Activated CD4-positive, alpha-beta T cell treated with anti-CD3 and anti-CD28 coated beads, Interleukin-2, amount 10 ng/mL, durations not matched to agents 24 days and 14 days (primary cell): ENCODE results near the gene U2AF1. TPM values are rescaled to one million over a fixed set of nuclear protein-coding genes. Genes with fewer than 3 reads are reported as not detected.
"Not testable (repeated sequence)": the region's sequence is repeated elsewhere in the genome, so short reads cannot be mapped to it uniquely, and the experiment has no call there.

Experiments
- DNase-seq: peaks from one replicate; pipeline ENCODE4 v3.0.0; 2022
- H3K27ac Mint-ChIP-seq: one replicate; pipeline ENCODE4 v1.8.0; 2022; ENCODE audit warnings: mild to moderate bottlenecking, mixed read lengths
- H3K27me3 Mint-ChIP-seq: one replicate; pipeline ENCODE4 v1.8.0; 2022; ENCODE audit warnings: mixed read lengths
- H3K36me3 Mint-ChIP-seq: one replicate; pipeline ENCODE4 v1.8.0; 2022; ENCODE audit warnings: low read depth, mild to moderate bottlenecking, mixed read lengths
- H3K4me1 Mint-ChIP-seq: one replicate; pipeline ENCODE4 v1.8.0; 2021; ENCODE audit warnings: mixed read lengths
- H3K4me3 Mint-ChIP-seq: one replicate; pipeline ENCODE4 v1.8.0; 2022; ENCODE audit warnings: mild to moderate bottlenecking, moderate library complexity, mixed read lengths
- H3K9me3 Mint-ChIP-seq: one replicate; pipeline ENCODE4 v1.8.0; 2021; ENCODE audit warnings: mixed read lengths
- intact Hi-C: fragments of 100-400 bp; cut with micrococcal nuclease; formaldehyde crosslinking; loops from one replicate; pipeline ENCODE4 v1.15.1; 2023
- total RNA-seq: library from RNA; stranded (reverse); gene quantifications from 2 replicates; pipeline ENCODE4 v1.2.3, GENCODE V29; 2022

The U2AF1 gene
- total RNA-seq, 1 donor from 2014 or later: 7.2 TPM

GRCh38 chr21:43068065-43068464, 39.3 kb downstream of the U2AF1 start:
- intact Hi-C loops, H3K9me3 Mint-ChIP-seq, DNase-seq, H3K4me1 Mint-ChIP-seq, H3K27ac Mint-ChIP-seq, H3K36me3 Mint-ChIP-seq, H3K27me3 Mint-ChIP-seq, H3K4me3 Mint-ChIP-seq: not testable (repeated sequence)

DNA sequence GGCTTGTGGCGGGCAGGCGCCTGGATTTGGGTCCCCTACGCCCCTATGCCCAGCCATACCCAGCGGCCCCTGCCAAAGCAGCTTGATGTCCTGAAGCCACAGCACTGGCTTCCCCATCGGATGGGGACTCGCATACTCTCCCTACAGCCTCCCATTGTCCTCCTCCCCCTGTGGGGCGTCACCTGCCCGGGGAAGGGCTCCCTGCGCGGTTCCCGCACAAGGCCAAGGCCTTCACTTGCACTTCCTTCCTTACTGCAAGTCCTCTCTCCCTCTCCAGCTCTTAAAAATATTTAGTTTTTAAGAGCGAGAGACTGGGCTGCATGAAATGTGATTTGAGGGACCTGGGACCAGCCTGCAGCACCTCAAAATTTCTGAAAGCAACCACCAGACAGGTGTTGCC, 40.7 kb downstream of the U2AF1 start:
- H3K4me3 Mint-ChIP-seq, intact Hi-C loops, H3K9me3 Mint-ChIP-seq, H3K4me1 Mint-ChIP-seq, H3K36me3 Mint-ChIP-seq, H3K27me3 Mint-ChIP-seq, H3K27ac Mint-ChIP-seq: not testable (repeated sequence)
- peak; percentile 11 for DNase-seq

DNA sequence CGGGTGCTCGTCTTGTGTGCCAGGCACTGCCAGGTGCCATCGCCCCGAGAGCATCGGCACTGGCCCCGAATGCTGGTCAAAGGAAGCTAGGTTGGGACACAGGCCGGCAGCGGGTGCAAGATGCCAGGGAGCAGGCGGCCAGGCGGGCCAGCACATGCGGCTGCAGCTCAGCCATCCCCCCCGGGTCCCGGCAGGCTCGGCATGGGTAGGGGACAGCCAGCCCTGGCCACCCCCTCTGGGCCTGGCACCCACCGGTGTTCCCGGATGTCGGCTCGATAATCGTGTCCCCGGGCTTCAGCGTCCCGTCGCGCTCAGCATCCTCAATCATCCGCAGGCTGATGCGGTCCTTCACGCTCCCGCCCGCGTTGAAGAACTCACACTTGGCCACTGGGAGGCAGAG, 41.4 kb downstream of the U2AF1 start:
- H3K4me1 Mint-ChIP-seq, H3K27ac Mint-ChIP-seq, H3K27me3 Mint-ChIP-seq, intact Hi-C loops, H3K9me3 Mint-ChIP-seq, H3K4me3 Mint-ChIP-seq, H3K36me3 Mint-ChIP-seq: not testable (repeated sequence)
- DNase-seq: peak; percentile 14

DNA sequence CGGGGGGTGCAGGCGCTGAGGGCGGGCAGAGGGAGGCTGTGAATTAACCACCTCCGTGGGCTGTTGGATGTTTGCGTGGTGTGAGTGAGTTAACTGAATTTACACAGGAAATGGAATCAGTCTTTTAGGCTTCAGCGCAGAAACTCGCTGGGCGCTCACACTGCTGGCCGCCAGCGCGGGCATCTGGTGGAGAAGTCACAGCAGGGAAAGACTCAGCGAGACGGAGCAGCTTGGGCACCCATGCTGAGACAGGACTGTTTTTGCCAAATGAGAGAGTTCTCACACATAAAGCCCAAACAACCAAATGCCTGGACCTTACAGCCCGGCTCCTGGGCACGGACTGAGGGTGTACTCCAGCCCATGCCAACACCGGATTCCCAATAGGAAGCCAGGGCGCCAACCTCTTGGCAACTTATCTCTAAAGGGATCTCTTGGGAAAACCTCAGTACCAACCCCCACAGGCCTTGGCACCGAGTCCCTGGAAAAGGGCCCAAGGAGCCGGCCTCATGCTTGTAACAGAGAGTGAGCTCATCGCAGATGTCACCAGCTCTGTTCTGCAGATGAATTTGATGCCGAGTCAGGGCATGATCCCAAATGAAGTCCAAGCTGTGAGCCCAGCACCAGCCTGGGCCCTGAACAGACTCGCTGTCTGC, 43.0 kb downstream of the U2AF1 start:
- DNase-seq, H3K27me3 Mint-ChIP-seq, H3K9me3 Mint-ChIP-seq, H3K4me3 Mint-ChIP-seq, H3K36me3 Mint-ChIP-seq, H3K4me1 Mint-ChIP-seq, intact Hi-C loops, H3K27ac Mint-ChIP-seq: not testable (repeated sequence)

DNA sequence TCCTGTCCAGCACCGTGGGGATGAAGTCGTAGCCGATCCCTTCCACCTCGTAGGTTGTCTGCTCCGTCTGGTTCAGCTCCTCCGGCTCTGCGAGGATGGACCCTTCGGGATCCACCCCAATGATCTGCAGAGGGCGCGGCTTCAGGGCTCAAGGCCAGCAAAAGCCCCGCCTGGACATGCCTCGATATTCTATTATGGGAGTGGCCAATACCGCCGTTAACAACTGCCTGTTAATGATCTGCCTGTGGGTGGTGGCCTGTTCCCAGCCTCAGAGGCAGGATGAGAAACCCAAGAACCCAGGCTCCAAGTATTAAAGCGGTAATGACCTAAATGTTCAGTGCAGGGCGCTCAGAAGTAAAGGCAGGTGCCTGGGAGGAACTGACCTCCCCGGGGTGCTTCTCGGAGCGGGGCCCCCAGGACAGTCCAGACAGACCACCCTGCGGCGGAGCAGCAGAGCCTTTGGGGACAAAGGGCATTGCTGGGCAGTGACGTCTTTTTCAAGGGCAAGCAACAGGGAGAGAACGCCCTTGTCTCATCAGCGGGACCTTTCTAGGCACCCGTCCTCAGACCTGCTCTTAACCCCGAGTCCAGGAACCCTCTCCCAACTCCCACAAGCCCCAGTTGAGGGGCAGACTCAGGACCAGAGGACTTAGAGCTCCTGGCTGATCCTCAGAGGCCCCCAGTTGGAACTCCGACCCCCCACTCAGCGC, 44.3 kb downstream of the U2AF1 start:
- H3K36me3 Mint-ChIP-seq, H3K4me3 Mint-ChIP-seq, H3K27ac Mint-ChIP-seq, H3K4me1 Mint-ChIP-seq, H3K27me3 Mint-ChIP-seq, H3K9me3 Mint-ChIP-seq, DNase-seq, intact Hi-C loops: not testable (repeated sequence)

DNA sequence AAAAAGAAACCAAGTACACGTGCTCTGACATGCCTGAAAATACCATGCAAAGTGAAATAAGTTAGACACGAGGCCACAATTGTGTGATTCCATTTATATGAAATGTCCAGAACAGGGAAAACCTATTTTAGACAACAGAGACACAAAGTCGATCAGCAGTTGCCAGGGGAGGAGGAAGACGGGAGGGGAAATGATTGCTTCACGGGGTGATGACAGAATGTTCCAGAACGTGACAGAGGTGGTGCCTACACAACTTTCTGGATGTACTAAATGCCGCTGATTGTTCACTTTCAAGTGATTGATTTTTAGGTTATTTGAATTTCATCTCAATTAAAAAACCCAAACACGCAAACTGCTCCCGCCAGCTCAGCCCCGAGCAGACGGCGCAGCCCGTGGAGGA, 54.3 kb downstream of the U2AF1 start:
- H3K4me3 Mint-ChIP-seq, intact Hi-C loops, H3K27ac Mint-ChIP-seq, H3K36me3 Mint-ChIP-seq, H3K4me1 Mint-ChIP-seq, DNase-seq, H3K27me3 Mint-ChIP-seq, H3K9me3 Mint-ChIP-seq: not testable (repeated sequence)

GRCh38 chr21:43045876-43046821, 61.2 kb downstream of the U2AF1 start:
- H3K4me3 Mint-ChIP-seq, H3K36me3 Mint-ChIP-seq, H3K27me3 Mint-ChIP-seq, H3K4me1 Mint-ChIP-seq, H3K27ac Mint-ChIP-seq, DNase-seq, intact Hi-C loops, H3K9me3 Mint-ChIP-seq: not testable (repeated sequence)

DNA sequence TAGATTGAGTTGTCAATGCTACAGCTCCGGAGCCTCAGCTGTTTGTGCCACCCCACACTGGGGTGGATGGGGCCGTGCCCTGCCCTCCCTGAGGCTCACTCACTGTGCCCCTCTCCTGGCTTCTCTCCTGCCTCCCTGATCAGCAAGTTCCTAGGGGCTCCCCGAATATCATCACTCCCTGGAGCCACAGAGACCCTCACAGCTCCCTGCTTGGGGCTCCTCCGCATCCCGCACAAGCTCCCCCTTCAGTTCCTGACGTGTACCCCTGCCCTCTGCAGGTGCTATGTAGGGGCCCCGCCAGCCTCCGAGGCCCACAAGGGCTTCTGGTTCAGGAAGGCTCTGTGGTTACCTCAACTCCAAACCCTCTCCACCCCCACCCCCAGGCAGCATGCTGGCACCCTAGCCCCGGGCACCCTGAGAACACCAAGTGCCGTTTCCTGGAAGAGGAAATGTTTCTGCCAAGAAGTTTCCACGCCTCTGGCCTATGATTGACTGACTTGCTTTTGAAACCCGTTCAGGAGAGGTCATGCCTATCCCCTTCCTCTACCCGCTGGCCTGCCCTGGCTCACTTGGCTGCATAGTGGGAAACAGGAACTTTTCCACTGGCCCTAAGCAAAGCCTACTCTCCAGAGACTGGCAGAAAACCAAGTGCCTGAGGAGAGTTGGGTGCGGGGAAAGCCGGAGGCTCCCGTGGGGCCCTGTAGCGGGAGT, 62.0 kb downstream of the U2AF1 start:
- H3K9me3 Mint-ChIP-seq, H3K4me1 Mint-ChIP-seq, intact Hi-C loops, H3K36me3 Mint-ChIP-seq, DNase-seq, H3K27me3 Mint-ChIP-seq: not testable (repeated sequence)
- peak overlapping the region; percentile 82 for H3K27ac Mint-ChIP-seq
- peak overlapping the region; percentile 34 for H3K4me3 Mint-ChIP-seq

GRCh38 chr21:43044547-43044946, 62.8 kb downstream of the U2AF1 start:
- DNase-seq, H3K4me1 Mint-ChIP-seq, H3K9me3 Mint-ChIP-seq, H3K27me3 Mint-ChIP-seq, H3K27ac Mint-ChIP-seq, H3K36me3 Mint-ChIP-seq, H3K4me3 Mint-ChIP-seq, intact Hi-C loops: not testable (repeated sequence)

DNA sequence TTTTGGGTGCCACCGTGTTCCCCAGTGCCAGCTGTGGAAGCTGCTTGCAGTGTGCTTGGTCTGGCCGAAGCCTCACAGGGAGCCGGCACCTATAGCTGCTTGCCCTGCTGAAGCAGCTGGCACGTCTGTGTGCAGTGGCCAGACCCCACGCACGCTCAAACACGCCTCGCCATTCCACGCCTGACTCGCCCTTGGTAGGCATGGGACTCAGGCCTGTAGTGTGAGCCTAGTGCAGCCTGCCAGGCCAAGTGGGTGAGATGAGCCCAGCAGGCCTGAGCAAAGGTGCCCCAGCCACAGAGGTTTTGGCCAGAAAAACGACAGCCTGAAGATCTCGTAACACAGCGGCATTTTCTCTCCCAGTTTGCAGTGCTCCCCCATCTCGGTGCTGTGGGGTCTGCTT, 64.1 kb downstream of the U2AF1 start:
- H3K36me3 Mint-ChIP-seq, H3K4me3 Mint-ChIP-seq, H3K27me3 Mint-ChIP-seq, H3K9me3 Mint-ChIP-seq, intact Hi-C loops, H3K27ac Mint-ChIP-seq, DNase-seq, H3K4me1 Mint-ChIP-seq: not testable (repeated sequence)

Other genes starting within 250 kb of the U2AF1 start
- 73.5 and 75.1 TPM in 2 replicates for gene WDR4, start 228.0 kb downstream of the U2AF1 start, total RNA-seq
- 41.2 and 41.7 TPM in 2 replicates for gene NDUFV3, start 214.3 kb downstream of the U2AF1 start, total RNA-seq
- 0.44 and 0.47 TPM in 2 replicates for gene ERVH48-1, start 181.9 kb downstream of the U2AF1 start, total RNA-seq
- gene PKNOX1, start 133.0 kb downstream of the U2AF1 start, total RNA-seq: 23.1 and 26.2 TPM in 2 replicates
- gene CBS, start 31.7 kb downstream of the U2AF1 start, total RNA-seq: 45.6 and 51.5 TPM in 2 replicates
- not detected in 2 replicates for gene CRYAA, start 61.4 kb upstream of the U2AF1 start, total RNA-seq